CD4-positive, alpha-beta T cell treated with Interleukin-15 for 1 hour (primary cell): ENCODE data around the gene LTB4R2.

Source experiments
- DNase-seq: peaks from one replicate; pipeline ENCODE4 v3.0.0-alpha.2; 2020

Gene LTB4R2

DNA sequence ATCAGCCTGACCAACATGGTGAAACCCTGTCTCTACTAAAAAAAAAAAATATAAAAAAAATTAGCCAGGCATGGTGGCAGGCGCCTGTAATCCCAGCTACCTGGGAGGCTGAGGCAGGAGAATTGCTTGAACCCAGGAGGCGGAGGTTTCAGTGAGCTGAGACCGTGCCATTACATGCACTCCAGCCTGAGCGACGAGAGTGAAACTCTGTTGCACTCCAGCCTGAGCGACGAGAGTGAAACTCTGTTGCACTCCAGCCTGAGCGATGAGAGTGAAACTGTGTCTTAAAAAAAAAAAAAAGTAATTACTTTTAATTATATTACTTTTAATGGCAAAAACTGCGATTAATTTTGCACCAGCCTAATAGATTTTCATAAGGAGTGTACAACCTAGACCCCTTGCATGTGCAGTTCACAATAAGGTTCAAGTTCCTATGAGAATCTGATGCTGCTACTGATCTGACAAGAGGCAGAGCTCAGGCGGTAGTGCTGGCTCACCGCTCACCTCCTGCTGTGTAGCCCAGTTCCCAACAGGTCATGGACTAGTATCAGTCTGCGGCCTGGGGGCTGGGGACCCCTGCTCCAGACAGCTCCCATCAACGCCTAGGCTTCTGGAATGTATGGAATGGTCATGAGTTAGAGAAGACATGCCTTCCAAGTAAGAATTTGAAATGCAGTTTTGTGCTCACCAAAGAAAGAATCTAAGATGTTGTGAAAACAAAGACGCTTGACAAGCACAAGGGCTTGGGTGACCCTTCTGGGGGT, 11.5 kb downstream of the LTB4R2 start:
- no peak for DNase-seq

- no peak for DNase-seq
Measured at GRCh38 chr14:24322672-24323071, 12.7 kb downstream of the LTB4R2 start.

GRCh38 chr14:24323341-24323740, 13.4 kb downstream of the LTB4R2 start:
- DNase-seq: no peak

GRCh38 chr14:24324024-24324423, 14.1 kb downstream of the LTB4R2 start:
- no peak for DNase-seq

DNA sequence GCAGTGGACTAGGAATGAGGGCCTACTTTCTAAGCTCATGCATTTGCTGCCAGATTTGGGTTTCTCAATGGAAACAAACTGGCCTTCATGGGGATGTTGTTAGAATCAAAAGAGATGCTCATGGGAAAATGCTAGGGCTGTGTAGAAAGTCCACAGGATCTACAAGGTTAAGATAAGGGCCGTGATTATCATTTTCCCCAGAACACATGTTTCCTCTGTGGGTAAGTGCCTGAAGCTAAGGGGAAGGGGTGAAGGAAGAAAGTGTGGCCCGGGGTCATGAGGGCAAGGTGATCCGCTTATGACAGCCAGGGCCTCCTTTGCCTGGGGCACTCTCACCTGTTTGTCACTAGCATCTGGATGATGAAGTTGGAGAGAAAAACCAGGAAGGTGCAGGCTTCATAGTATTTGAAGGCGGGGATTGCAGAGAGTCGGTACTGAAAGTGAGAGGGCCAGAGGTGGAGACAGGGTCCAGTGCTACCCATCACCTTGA, 15.1 kb downstream of the LTB4R2 start:
- DNase-seq: no peak

- DNase-seq: peak; percentile 11
Measured at GRCh38 chr14:24325963-24326362, 16.0 kb downstream of the LTB4R2 start.

DNA sequence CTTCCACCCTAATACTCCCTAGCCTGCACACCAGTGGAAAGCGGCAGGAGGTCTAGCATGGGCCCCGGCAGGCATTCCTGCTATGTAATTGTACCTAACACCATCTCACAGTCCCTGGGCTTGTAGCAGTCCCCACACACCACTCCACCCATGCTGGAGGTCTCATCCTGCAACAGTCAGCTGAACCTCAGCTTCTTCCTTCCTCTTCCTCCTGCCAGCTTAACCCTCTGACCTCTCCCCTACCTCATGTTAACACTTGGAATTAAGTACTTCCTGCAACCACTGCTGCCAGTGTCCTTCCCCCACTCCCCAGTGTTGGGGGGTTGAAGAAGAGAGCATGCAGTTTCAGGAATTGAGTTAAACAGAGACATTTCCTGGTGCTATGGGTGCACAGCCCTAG, 17.4 kb downstream of the LTB4R2 start:
- DNase-seq: no peak

- peak; percentile 52 for DNase-seq
Measured at GRCh38 chr14:24327914-24328313, 18.0 kb downstream of the LTB4R2 start.

DNA sequence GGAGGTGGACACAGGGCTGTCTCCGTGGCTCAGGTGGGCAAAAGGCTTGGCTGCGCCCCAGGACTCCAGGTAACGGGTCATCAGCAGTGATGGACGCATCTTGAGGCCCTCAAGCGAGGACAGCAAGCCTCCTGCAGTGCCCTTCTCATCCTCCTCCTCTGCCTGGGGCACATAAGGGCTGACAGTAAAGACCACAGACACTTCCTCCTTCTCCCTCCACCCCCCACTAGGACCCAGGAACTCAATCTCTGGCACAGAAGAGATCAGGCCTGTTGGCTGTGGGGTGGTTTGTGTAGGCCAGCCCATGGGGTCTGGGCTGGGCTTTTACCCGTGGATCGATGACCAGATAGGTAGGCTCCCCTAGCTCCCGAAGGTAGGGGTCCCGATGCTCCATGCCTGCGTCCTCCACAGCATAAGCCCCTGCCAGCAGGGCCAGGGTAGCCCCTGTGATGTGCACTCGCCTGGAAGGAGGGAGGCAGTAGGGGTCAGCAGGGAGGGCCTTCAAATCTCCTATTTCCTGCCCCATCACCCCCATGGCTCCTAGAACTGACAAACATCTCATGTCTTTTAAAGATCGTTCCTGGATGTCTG, 19.2 kb downstream of the LTB4R2 start:
- DNase-seq: no peak

- DNase-seq: peak; percentile 84
Measured at GRCh38 chr14:24329736-24330135, 19.8 kb downstream of the LTB4R2 start.

DNA sequence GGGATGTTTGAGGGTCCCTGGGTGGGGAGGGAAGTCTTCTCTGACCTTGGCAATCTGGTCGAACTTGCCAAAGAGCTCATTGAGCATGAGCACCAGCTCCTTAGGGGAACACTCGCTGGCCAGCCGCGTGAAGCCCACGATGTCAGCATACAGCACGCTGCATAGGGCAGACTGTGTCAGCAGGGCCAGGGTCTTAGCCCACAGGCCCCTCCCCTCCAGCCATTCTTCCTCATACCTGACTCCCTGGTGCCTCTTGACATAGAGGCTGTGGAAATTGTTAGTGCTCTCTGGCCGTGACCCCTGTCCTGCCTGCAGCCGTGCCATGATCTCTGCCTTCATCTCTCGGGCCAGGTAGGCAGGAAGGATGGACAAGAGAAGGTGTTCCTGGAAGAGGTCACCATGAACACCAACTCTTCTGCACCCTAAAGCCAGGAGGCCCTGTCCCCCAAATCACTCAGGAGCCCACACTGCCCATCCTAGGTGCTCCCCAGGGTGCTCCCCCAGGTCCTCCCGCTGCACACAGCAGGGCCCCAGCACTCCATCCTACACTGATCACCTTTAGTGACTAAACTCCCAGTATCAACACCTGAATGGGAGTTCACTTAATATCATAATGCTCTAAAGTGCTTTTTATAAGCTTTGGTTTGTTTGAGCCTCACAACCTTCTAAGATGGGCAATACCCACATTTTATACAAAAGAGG, 21.2 kb downstream of the LTB4R2 start:
- DNase-seq: no peak

DNA sequence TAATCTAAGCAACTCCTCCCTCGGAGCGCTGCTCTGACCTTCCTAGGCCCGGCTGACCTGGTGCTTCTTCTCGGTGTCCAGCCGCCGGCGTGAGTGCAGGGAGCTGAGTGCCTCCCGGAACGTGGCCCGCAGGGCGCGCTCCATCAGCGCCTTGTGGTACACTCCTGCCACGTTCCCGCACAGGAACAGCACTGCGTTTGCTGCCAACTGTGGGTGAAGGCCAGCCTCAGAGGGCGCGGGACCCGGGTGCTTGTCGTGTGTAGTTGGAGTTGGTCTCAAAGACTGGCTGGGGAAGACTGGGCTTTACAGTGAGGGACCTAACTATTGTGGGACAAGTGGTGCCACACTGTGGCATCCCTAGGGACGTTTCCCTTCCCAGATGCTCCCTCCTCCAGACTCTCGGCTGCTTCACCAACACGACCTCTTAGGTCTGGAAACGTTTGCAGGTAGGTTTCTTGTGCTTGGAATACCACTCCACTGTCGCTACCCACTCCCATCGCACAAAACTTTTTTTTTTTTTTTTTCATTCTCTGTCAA, 21.9 kb downstream of the LTB4R2 start:
- DNase-seq: no peak

GRCh38 chr14:24332268-24332993, 22.5 kb downstream of the LTB4R2 start:
- DNase-seq: peak; percentile 90

- DNase-seq: no peak
Measured at GRCh38 chr14:24334431-24335291, 24.7 kb downstream of the LTB4R2 start, which contains the start of gene ADCY4. ADCY4 (minus strand) TSS chr14:24335071; CDS start chr14:24334652, 419 bp downstream.

GRCh38 chr14:24335461-24336171, 25.7 kb downstream of the LTB4R2 start:
- no peak for DNase-seq

DNA sequence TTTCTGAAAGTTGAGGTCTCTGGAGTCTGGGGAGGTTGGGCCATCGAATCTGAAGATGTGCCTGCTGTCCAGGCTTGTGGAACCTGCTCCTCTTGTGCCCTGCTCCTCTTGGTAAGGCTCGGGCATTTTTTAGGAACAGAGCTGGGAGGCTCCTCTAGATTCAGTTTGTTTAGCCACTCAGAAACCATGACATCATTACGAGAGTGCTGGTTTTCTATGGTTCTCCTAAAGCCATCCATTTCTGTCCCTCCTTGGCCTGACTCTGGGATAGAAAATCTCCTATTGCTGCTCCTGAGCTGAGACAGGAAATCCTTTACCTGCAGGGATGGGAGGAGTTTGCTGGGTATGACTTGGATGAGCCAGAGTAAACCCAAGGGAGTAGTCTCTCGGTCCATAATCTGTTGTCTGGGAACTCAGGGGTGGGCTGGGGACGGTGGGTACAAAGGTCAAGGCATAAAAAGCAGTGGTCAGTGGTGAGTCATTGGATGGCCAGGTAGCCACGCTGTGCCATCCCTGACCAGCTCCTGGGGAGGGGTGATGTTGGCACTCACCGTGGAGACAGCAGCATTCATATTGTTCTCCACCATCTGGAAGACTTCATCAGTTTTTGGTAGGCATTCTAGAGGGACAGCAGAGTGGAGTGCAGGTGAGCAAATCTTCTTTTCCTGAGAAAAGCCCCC, 27.3 kb downstream of the LTB4R2 start:
- DNase-seq: no peak

DNA sequence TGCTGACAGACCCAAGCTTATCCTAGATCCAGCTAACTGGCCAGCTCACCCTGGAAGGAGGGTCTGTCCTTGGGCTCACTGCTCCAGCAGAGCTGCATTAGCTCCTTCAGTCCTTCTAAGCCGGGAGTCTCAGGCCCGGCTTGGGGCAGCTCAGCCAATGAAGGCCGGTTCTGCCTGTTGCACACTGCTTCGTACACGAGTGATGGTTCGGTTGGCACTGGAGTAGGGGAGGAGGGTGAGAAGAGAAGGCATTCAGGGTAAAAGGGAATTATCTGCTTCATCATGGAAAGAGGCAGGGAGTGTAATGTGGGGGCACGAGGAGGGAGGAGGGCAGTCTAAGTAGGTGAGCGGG, 27.9 kb downstream of the LTB4R2 start:
- DNase-seq: no peak

DNA sequence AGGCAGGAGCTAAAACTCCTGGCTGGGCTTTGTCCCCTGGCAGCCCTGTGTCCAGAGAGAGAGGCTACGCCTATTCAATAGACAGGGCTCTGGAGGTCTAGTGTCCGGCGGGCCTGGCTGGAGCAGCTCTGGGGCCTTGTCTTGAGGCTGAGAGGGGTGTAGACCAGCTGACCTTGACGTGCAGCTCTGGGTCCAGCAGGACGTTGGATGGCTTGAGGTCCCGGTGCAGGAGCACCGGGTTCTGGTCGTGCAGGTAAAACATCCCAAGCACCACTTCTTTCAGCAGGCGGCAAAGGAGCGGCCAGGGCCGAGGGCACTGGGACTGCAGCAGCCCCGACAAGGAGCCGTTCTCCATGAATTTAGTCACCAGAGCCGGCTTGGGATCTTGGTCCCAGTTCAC, 28.9 kb downstream of the LTB4R2 start:
- no peak for DNase-seq

- DNase-seq: peak; percentile 64
Measured at GRCh38 chr14:24339284-24340151, 29.6 kb downstream of the LTB4R2 start, which contains the start of gene RIPK3. RIPK3 (minus strand) TSS chr14:24339991; CDS start chr14:24339826, 165 bp downstream.
